ENCODE results near the gene ATP8A2.

DNA sequence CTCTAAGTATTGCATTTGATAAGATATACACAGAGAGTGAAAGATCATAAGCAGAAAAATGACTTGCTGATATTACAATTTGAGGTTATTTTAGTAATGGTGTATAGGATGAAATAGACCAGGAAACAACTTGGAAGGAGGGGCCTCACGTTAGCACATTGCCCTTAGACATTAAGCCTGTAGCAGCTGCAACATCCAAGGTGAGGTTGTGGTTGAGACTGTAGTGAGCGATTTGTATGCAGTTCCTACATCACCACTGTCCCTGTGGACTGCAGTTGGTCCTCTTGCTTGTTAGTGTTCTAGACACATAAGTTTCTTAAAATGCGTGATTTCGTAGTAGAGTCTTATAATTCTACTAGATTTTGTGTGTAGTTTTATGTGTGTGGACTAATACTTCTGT, 311.3 kb downstream of the ATP8A2 start:
- TF ChIP-seq CBX5 (IDR thresholded peaks at IDR 0.05; ENCODE audit: low read depth): no peak
- no peak for TF ChIP-seq KDM1A (IDR thresholded peaks at IDR 0.05; ENCODE audit: borderline replicate concordance)
- no peak for TF ChIP-seq EZH2 (IDR thresholded peaks at IDR 0.05; ENCODE audit: borderline replicate concordance, control insufficient read depth, low read depth, low read length)
- no peak for TF ChIP-seq ZNF274 (IDR thresholded peaks at IDR 0.05; ENCODE audit: insufficient read depth, insufficient read length)
- TF ChIP-seq, protein P1, sequence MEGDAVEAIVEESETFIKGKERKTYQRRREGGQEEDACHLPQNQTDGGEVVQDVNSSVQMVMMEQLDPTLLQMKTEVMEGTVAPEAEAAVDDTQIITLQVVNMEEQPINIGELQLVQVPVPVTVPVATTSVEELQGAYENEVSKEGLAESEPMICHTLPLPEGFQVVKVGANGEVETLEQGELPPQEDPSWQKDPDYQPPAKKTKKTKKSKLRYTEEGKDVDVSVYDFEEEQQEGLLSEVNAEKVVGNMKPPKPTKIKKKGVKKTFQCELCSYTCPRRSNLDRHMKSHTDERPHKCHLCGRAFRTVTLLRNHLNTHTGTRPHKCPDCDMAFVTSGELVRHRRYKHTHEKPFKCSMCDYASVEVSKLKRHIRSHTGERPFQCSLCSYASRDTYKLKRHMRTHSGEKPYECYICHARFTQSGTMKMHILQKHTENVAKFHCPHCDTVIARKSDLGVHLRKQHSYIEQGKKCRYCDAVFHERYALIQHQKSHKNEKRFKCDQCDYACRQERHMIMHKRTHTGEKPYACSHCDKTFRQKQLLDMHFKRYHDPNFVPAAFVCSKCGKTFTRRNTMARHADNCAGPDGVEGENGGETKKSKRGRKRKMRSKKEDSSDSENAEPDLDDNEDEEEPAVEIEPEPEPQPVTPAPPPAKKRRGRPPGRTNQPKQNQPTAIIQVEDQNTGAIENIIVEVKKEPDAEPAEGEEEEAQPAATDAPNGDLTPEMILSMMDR (IDR thresholded peaks at IDR 0.05 in 2 of 3, conservative IDR thresholded peaks at IDR 0.05 in 1 of 3; ENCODE audit: control insufficient read depth in 2 of 3, extremely low read depth in 1 of 3, insufficient read depth in 1 of 3, low read depth in 3 of 3, low read length in 3 of 3): no peak
- no peak for TF ChIP-seq SUPT20H (IDR thresholded peaks at IDR 0.05; ENCODE audit: borderline replicate concordance, control insufficient read depth, low read depth, low read length)
- TF ChIP-seq ETV6 (conservative IDR thresholded peaks at IDR 0.05 in 1 of 2, IDR thresholded peaks at IDR 0.05 in 1 of 2; ENCODE audit: borderline replicate concordance in 1 of 2, low read depth in 1 of 2): no peak
- no peak for TF ChIP-seq MYC (IDR thresholded peaks at IDR 0.05; ENCODE audit: insufficient read depth, insufficient read length, insufficient replicate concordance, low read length, severe bottlenecking)
- no peak for TF ChIP-seq NRF1 (conservative IDR thresholded peaks at IDR 0.05; ENCODE audit: low read depth, low read length)
- no peak for TF ChIP-seq POLR2A (IDR thresholded peaks at IDR 0.05; ENCODE audit: low read depth, low read length)
- no peak for TF ChIP-seq SREBF1 (IDR thresholded peaks at IDR 0.05; ENCODE audit: low read length)
- TF ChIP-seq, protein P2, sequence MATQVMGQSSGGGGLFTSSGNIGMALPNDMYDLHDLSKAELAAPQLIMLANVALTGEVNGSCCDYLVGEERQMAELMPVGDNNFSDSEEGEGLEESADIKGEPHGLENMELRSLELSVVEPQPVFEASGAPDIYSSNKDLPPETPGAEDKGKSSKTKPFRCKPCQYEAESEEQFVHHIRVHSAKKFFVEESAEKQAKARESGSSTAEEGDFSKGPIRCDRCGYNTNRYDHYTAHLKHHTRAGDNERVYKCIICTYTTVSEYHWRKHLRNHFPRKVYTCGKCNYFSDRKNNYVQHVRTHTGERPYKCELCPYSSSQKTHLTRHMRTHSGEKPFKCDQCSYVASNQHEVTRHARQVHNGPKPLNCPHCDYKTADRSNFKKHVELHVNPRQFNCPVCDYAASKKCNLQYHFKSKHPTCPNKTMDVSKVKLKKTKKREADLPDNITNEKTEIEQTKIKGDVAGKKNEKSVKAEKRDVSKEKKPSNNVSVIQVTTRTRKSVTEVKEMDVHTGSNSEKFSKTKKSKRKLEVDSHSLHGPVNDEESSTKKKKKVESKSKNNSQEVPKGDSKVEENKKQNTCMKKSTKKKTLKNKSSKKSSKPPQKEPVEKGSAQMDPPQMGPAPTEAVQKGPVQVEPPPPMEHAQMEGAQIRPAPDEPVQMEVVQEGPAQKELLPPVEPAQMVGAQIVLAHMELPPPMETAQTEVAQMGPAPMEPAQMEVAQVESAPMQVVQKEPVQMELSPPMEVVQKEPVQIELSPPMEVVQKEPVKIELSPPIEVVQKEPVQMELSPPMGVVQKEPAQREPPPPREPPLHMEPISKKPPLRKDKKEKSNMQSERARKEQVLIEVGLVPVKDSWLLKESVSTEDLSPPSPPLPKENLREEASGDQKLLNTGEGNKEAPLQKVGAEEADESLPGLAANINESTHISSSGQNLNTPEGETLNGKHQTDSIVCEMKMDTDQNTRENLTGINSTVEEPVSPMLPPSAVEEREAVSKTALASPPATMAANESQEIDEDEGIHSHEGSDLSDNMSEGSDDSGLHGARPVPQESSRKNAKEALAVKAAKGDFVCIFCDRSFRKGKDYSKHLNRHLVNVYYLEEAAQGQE (IDR thresholded peaks at IDR 0.05; ENCODE audit: low read depth, low read length): no peak
- TF ChIP-seq SUZ12 (IDR thresholded peaks at IDR 0.05; ENCODE audit: unreplicated experiment): no peak

Data from GM12878 (cell line).